ENCODE data around the gene PARD3. TPM values are rescaled to one million over a fixed set of nuclear protein-coding genes. Genes with fewer than 3 reads are reported as not detected.

Gene PARD3
- polyA plus RNA-seq, 1 donor from 2014 or later = 12.4 TPM

GRCh38 chr10:34176351-34176750 is 638.7 kb downstream of the PARD3 start:
- Histone ChIP-seq H4K20me1 (ENCODE audit: insufficient read depth) (no peaks in the 10 kb centered on the region), H3K4me2 (ENCODE audit: low read length) (no peak overlapping the region), H3K9me2 (ENCODE audit: insufficient read depth, low read length) (no peaks in the 10 kb centered on the region), H3K27me3 (ENCODE audit: insufficient read depth, low read depth, low read length) (no peaks in the 10 kb centered on the region), H3K36me3 (ENCODE audit: insufficient read depth, low read length) (no peaks in the 10 kb centered on the region), H3K9me3 (ENCODE audit: low read length) (no peaks in the 10 kb centered on the region), H3K79me2 (replicated peaks; ENCODE audit: insufficient read depth, low read length) (no peaks in the 10 kb centered on the region), H2AFZ (ENCODE audit: low read depth, low read length) (no peak overlapping the region), H3K27ac (ENCODE audit: low read length) (no peak overlapping the region), H3F3A (ENCODE audit: insufficient read depth, low read length, poor library complexity, severe bottlenecking) (no peaks in the 10 kb centered on the region), H3K9ac (ENCODE audit: low read length) (no peak overlapping the region), H3K4me3 (ENCODE audit: low read length) (no peak overlapping the region)
- no peak for TF ChIP-seq EP300 (conservative IDR thresholded peaks at IDR 0.05; ENCODE audit: poor library complexity, severe bottlenecking)
- TF ChIP-seq RAD21 (conservative IDR thresholded peaks at IDR 0.05) = no peak
- no peak for TF ChIP-seq SMC3 (conservative IDR thresholded peaks at IDR 0.05; ENCODE audit: poor library complexity)
- TF ChIP-seq TAF1 (IDR thresholded peaks at IDR 0.05; ENCODE audit: low read depth) = no peak
- TF ChIP-seq POLR2AphosphoS5 (IDR thresholded peaks at IDR 0.05) = no peak
- no peak for TF ChIP-seq REST (IDR thresholded peaks at IDR 0.05; ENCODE audit: borderline replicate concordance)
- no peak for TF ChIP-seq MXI1 (conservative IDR thresholded peaks at IDR 0.05; ENCODE audit: poor library complexity, severe bottlenecking)
- TF ChIP-seq CTCF (IDR thresholded peaks at IDR 0.05; ENCODE audit: poor library complexity, severe bottlenecking) = no peak
- no peak for TF ChIP-seq EZH2 (IDR thresholded peaks at IDR 0.05; ENCODE audit: borderline replicate concordance, insufficient read depth, low read length, poor library complexity, severe bottlenecking)

DNA sequence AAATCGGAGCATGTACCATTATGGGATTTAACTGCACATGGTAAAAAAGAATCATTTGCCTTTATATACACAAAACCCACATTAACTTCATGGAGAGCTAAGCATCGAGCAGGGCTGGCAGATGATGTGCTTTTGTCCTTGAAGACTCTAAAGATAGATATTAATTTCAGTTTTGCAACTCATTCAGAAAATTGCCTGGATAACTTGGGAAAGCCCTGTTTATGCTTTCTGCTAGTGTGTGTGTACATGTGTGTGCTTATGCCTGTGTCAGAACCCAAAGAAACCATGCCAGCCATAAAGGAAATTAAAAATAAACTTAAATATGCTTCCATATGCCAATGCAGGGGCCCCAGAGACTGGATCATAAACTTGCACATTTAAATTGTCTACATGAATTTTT is 640.0 kb downstream of the PARD3 start:
- Histone ChIP-seq H3K27ac (ENCODE audit: low read length) (no peak overlapping the region), H4K20me1 (ENCODE audit: insufficient read depth) (no peaks in the 10 kb centered on the region), H3K9ac (ENCODE audit: low read length) (no peak overlapping the region), H3K36me3 (ENCODE audit: insufficient read depth, low read length) (no peaks in the 10 kb centered on the region), H3K79me2 (replicated peaks; ENCODE audit: insufficient read depth, low read length) (no peaks in the 10 kb centered on the region), H2AFZ (ENCODE audit: low read depth, low read length) (no peak overlapping the region), H3K27me3 (ENCODE audit: insufficient read depth, low read depth, low read length) (no peaks in the 10 kb centered on the region), H3K4me2 (ENCODE audit: low read length) (no peak overlapping the region), H3K4me3 (ENCODE audit: low read length) (no peak overlapping the region), H3K9me3 (ENCODE audit: low read length) (no peaks in the 10 kb centered on the region), H3F3A (ENCODE audit: insufficient read depth, low read length, poor library complexity, severe bottlenecking) (no peaks in the 10 kb centered on the region), H3K9me2 (ENCODE audit: insufficient read depth, low read length) (no peaks in the 10 kb centered on the region)
- no peak for TF ChIP-seq EP300 (conservative IDR thresholded peaks at IDR 0.05; ENCODE audit: poor library complexity, severe bottlenecking)
- TF ChIP-seq MXI1 (conservative IDR thresholded peaks at IDR 0.05; ENCODE audit: poor library complexity, severe bottlenecking) = no peak
- TF ChIP-seq SMC3 (conservative IDR thresholded peaks at IDR 0.05; ENCODE audit: poor library complexity) = no peak
- no peak for TF ChIP-seq RAD21 (conservative IDR thresholded peaks at IDR 0.05)
- no peak for TF ChIP-seq EZH2 (IDR thresholded peaks at IDR 0.05; ENCODE audit: borderline replicate concordance, insufficient read depth, low read length, poor library complexity, severe bottlenecking)
- no peak for TF ChIP-seq TAF1 (IDR thresholded peaks at IDR 0.05; ENCODE audit: low read depth)
- TF ChIP-seq POLR2AphosphoS5 (IDR thresholded peaks at IDR 0.05) = no peak
- no peak for TF ChIP-seq CTCF (IDR thresholded peaks at IDR 0.05; ENCODE audit: poor library complexity, severe bottlenecking)
- TF ChIP-seq REST (IDR thresholded peaks at IDR 0.05; ENCODE audit: borderline replicate concordance) = no peak
